ENCODE results near the gene PIGU. TPM values are rescaled to one million over a fixed set of nuclear protein-coding genes. Genes with fewer than 3 reads are reported as not detected.

PIGU gene
- total and polyA plus RNA-seq, 2 of the 13 experiments (the other 11 are each of a cell fraction or from before 2014, with no cell fraction given), result 45.5 to 231 TPM

- no peak for TF ChIP-seq ZNF34 (CRISPR knock-in tag; IDR thresholded peaks at IDR 0.05; ENCODE audit: borderline replicate concordance)
- TF ChIP-seq TEF (CRISPR knock-in tag; IDR thresholded peaks at IDR 0.05), result no peak
- TF ChIP-seq NCOA2 (CRISPR knock-in tag; IDR thresholded peaks at IDR 0.05), result peak; percentile 72
- no peak for TF ChIP-seq TRIM22 (IDR thresholded peaks at IDR 0.05)
- TF ChIP-seq ZNF639 (CRISPR knock-in tag; conservative IDR thresholded peaks at IDR 0.05), result no peak
- no peak for TF ChIP-seq ZNF354B (CRISPR knock-in tag; IDR thresholded peaks at IDR 0.05)
- no peak for TF ChIP-seq ZNF558 (CRISPR knock-in tag; IDR thresholded peaks at IDR 0.05; ENCODE audit: borderline replicate concordance)
- TF ChIP-seq EP300 (IDR thresholded peaks at IDR 0.05; ENCODE audit: low read depth in 2 of 2, low read length in 2 of 2), result peak in 1 of 2 experiments; percentile 80; a peak in 2 of 4 replicates
- no peak; the same call in 1 of the 2 replicates for TF ChIP-seq EP300 (CRISPR knock-in tag; IDR thresholded peaks at IDR 0.05; ENCODE audit: borderline replicate concordance)
- TF ChIP-seq SNAPC2 (CRISPR knock-in tag; IDR thresholded peaks at IDR 0.05), result no peak
- TF ChIP-seq ZNF326 (CRISPR knock-in tag; IDR thresholded peaks at IDR 0.05; ENCODE audit: borderline replicate concordance), result no peak
- TF ChIP-seq MEF2D (CRISPR knock-in tag; IDR thresholded peaks at IDR 0.05), result no peak; the same call in 1 of the 2 replicates
- TF ChIP-seq ZNF549 (CRISPR knock-in tag; IDR thresholded peaks at IDR 0.05), result no peak
- no peak for TF ChIP-seq STAT6 (CRISPR knock-in tag; IDR thresholded peaks at IDR 0.05; ENCODE audit: borderline replicate concordance)
- no peak for TF ChIP-seq TCF7L2 (IDR thresholded peaks at IDR 0.05; ENCODE audit: low read depth, low read length)
- TF ChIP-seq SRSF4 (IDR thresholded peaks at IDR 0.05; ENCODE audit: low read depth, low read length, poor library complexity, severe bottlenecking), result no peak
- peak; percentile 80; the same call in 1 of the 2 replicates for TF ChIP-seq THRA (CRISPR knock-in tag; IDR thresholded peaks at IDR 0.05; ENCODE audit: borderline replicate concordance)
- no peak for TF ChIP-seq POGZ (CRISPR knock-in tag; IDR thresholded peaks at IDR 0.05)
These were observed 35.8 kb upstream of the PIGU start (continued) for GRCh38 chr20:34712525-34713192.
